H1 (cell line): ENCODE results near the gene TEX22. TPM values are rescaled to one million over a fixed set of nuclear protein-coding genes. Genes with fewer than 3 reads are reported as not detected.
A peak's percentile ranks its signal among the peaks of the same experiment; 100 is the strongest.

Source experiments
- CTCF ChIA-PET: fragments of 300-600 bp; sonication (Branson Sonifier 250); formaldehyde crosslinking; loops from one replicate; lab custom pipeline; 2021; ENCODE audit not compliant: partially characterized antibody; lab: Charles Lee
- POLR2A ChIA-PET: fragments of 300-600 bp; sonication (Branson Sonifier 250); formaldehyde crosslinking; loops from one replicate; lab custom pipeline; 2021; ENCODE audit warnings: inconsistent platforms; ENCODE audit not compliant: partially characterized antibody; lab: Charles Lee
- DNase-seq, 2 experiments: peaks; one replicate each; pipeline versions ENCODE4 v3.0.0 to v3.0.0-alpha.2; 2010 to 2022; ENCODE audit warnings: low spot score in 2 of 2, low read depth in 1 of 2, mixed read lengths in 1 of 2
- FAIRE-seq: peaks from 2 replicates; lab custom pipeline; 2011; peaks lifted over from hg19 to GRCh38; lab: Jason Lieb, UNC
- H2AFZ ChIP-seq: 2 replicates; pipeline ENCODE4 v1.8.1; 2012; ENCODE audit warnings: low read length, inconsistent platforms
- H2AK5ac ChIP-seq: 2 replicates; pipeline ENCODE4 v1.6.1; 2013; ENCODE audit warnings: low read depth, low read length
- H2BK120ac ChIP-seq: replicated peaks from 2 replicates; pipeline ENCODE3; 2013; ENCODE audit warnings: low read depth, low read length, inconsistent platforms
- H2BK12ac ChIP-seq: 2 replicates; pipeline ENCODE4 v1.6.1; 2013; ENCODE audit warnings: low read depth, low read length
- H2BK15ac ChIP-seq: 2 replicates; pipeline ENCODE4 v1.6.1; 2013; ENCODE audit warnings: low read length
- H2BK20ac ChIP-seq: 2 replicates; pipeline ENCODE4 v1.6.1; 2013; ENCODE audit warnings: low read length
- H2BK5ac ChIP-seq: 2 replicates; pipeline ENCODE4 v1.6.1; 2013; ENCODE audit warnings: low read depth, low read length
- H3K14ac ChIP-seq: 2 replicates; pipeline ENCODE4 v1.6.1; 2013; ENCODE audit warnings: inconsistent platforms; ENCODE audit not compliant: insufficient read length
- H3K18ac ChIP-seq: 2 replicates; pipeline ENCODE4 v1.6.1; 2013; ENCODE audit warnings: low read length; ENCODE audit errors: extremely low read depth
- H3K23ac ChIP-seq: 2 replicates; pipeline ENCODE4 v1.6.1; 2013; ENCODE audit warnings: inconsistent platforms; ENCODE audit not compliant: insufficient read length
- H3K23me2 ChIP-seq: 2 replicates; pipeline ENCODE4 v1.6.1; 2013; ENCODE audit warnings: low read depth, low read length
- H3K27ac ChIP-seq: 2 replicates; pipeline ENCODE4 v1.6.1; 2011; ENCODE audit warnings: low read depth, low read length, inconsistent platforms
- H3K27me3 ChIP-seq, 4 experiments: replicated peaks in 1 of 4; 1 replicate in 1 of 4; 2 replicates in 3 of 4; pipeline versions ENCODE4 v1.6.1 to v1.8.1; 2011 to 2013; ENCODE audit warnings: low read length in 3 of 4, mild to moderate bottlenecking in 3 of 4, inconsistent platforms in 2 of 4, mixed read lengths in 2 of 4, moderate library complexity in 1 of 4; ENCODE audit not compliant: control insufficient read depth in 3 of 4, insufficient read depth in 3 of 4; ENCODE audit errors: extremely low read depth in 1 of 4
- H3K36me3 ChIP-seq, 4 experiments: 2 replicates each; pipeline versions ENCODE4 v1.6.1 to v1.8.1; 2011 to 2013; ENCODE audit warnings: mild to moderate bottlenecking in 4 of 4, low read length in 3 of 4, moderate library complexity in 2 of 4, control low read depth in 1 of 4, inconsistent platforms in 1 of 4; ENCODE audit not compliant: insufficient read depth in 4 of 4, control insufficient read depth in 2 of 4
- H3K4ac ChIP-seq: replicated peaks from 2 replicates; pipeline ENCODE3; 2013; ENCODE audit warnings: low read length, low read depth, mixed read lengths, inconsistent platforms; ENCODE audit not compliant: insufficient read length
- H3K4me1 ChIP-seq, 4 experiments: replicated peaks in 1 of 4; 1 replicate in 1 of 4; 2 replicates in 3 of 4; pipeline versions ENCODE4 v1.6.1 to v1.8.1; 2011 to 2013; ENCODE audit warnings: low read length in 3 of 4, inconsistent platforms in 2 of 4, mixed read lengths in 1 of 4; ENCODE audit not compliant: insufficient read depth in 4 of 4, control insufficient read depth in 3 of 4
- H3K4me2 ChIP-seq, 2 experiments: 2 replicates each; pipeline versions ENCODE4 v1.6.1 to v1.8.1; 2011 to 2013; ENCODE audit warnings: low read depth in 2 of 2, low read length in 2 of 2, control low read depth in 1 of 2, inconsistent platforms in 1 of 2, mild to moderate bottlenecking in 1 of 2; ENCODE audit not compliant: insufficient read depth in 1 of 2
- H3K4me3 ChIP-seq, 4 experiments: fragments of 200-600, 300-600 bp in 1 of 4; sonication (generic), shearing (Covaris generic), sonication (Bioruptor Twin) in 1 of 4; 2 replicates each; pipeline versions ENCODE4 v1.5.1 to v1.8.1; 2011 to 2016; ENCODE audit warnings: low read length in 4 of 4, low read depth in 3 of 4, control low read depth in 2 of 4, inconsistent platforms in 2 of 4, mild to moderate bottlenecking in 2 of 4, mixed read lengths in 1 of 4, moderate library complexity in 1 of 4; ENCODE audit not compliant: insufficient read depth in 2 of 4; ENCODE audit errors: extremely low read depth in 1 of 4
- H3K56ac ChIP-seq: replicated peaks from 2 replicates; pipeline ENCODE3; 2013; ENCODE audit warnings: low read depth, mild to moderate bottlenecking, mixed read lengths, low read length, inconsistent platforms; ENCODE audit not compliant: insufficient read length
- H3K79me1 ChIP-seq: 2 replicates; pipeline ENCODE4 v1.6.1; 2013; ENCODE audit warnings: low read depth, low read length, control low read depth
- H3K79me2 ChIP-seq, 2 experiments: 2 replicates each; pipeline versions ENCODE4 v1.6.1 to v1.8.1; 2012 to 2013; ENCODE audit warnings: low read length in 2 of 2, mild to moderate bottlenecking in 2 of 2, inconsistent platforms in 1 of 2; ENCODE audit not compliant: insufficient read depth in 2 of 2, control insufficient read depth in 1 of 2
- H3K9ac ChIP-seq, 4 experiments: replicated peaks in 1 of 4; 1 replicate in 1 of 4; 2 replicates in 3 of 4; pipeline versions ENCODE4 v1.6.1 to v1.8.1; 2011 to 2013; ENCODE audit warnings: low read depth in 3 of 4, low read length in 3 of 4, control low read depth in 2 of 4, mild to moderate bottlenecking in 2 of 4, moderate library complexity in 2 of 4, inconsistent platforms in 1 of 4; ENCODE audit errors: extremely low read depth in 1 of 4
- H3K9me3 ChIP-seq, 2 experiments: 2 replicates each; pipeline versions ENCODE4 v1.6.1 to v1.8.1; 2012 to 2013; ENCODE audit warnings: mild to moderate bottlenecking in 2 of 2, moderate library complexity in 2 of 2, control low read depth in 1 of 2, inconsistent platforms in 1 of 2, low read depth in 1 of 2, low read length in 1 of 2, mixed read lengths in 1 of 2; ENCODE audit not compliant: insufficient read depth in 2 of 2
- H4K20me1 ChIP-seq, 2 experiments: replicated peaks in 1 of 2; 2 replicates each; pipeline versions ENCODE3 to v1.8.1; 2011 to 2013; ENCODE audit warnings: inconsistent platforms in 2 of 2, low read length in 2 of 2, mild to moderate bottlenecking in 1 of 2; ENCODE audit not compliant: insufficient read depth in 2 of 2, control insufficient read depth in 1 of 2
- H4K5ac ChIP-seq: 2 replicates; pipeline ENCODE4 v1.6.1; 2013; ENCODE audit warnings: low read length, low read depth, mixed read lengths, inconsistent platforms; ENCODE audit not compliant: insufficient read length
- H4K8ac ChIP-seq: 2 replicates; pipeline ENCODE4 v1.8.0; 2013; ENCODE audit warnings: mild to moderate bottlenecking, moderate library complexity, low read length, inconsistent platforms; ENCODE audit not compliant: insufficient read depth; ENCODE audit errors: extremely low read depth
- H4K91ac ChIP-seq: replicated peaks from 2 replicates; pipeline ENCODE3; 2013; ENCODE audit warnings: low read length, mixed read lengths, inconsistent platforms; ENCODE audit not compliant: insufficient read length
- BACH1 ChIP-seq: IDR thresholded peaks from 2 replicates; pipeline ENCODE4 v1.6.1; 2012; ENCODE audit warnings: low read length, improper control_type of control experiment
- CBX8 ChIP-seq: fragments of 300-800, 300-1000 bp; sonication (generic); IDR thresholded peaks from 2 replicates; pipeline ENCODE4 v1.7.1; 2016; ENCODE audit warnings: low read depth, low read length, borderline replicate concordance
- CEBPB ChIP-seq: IDR thresholded peaks from 2 replicates; pipeline ENCODE4 v1.6.1; 2012; ENCODE audit warnings: low read depth, low read length
- HDAC6 ChIP-seq: IDR thresholded peaks from one replicate; pipeline ENCODE4 v1.7.1; 2012; ENCODE audit warnings: low read depth, mild to moderate bottlenecking, inconsistent platforms, low read length, moderate library complexity
- KDM4A ChIP-seq: IDR thresholded peaks from one replicate; pipeline ENCODE4 v1.7.1; 2012; ENCODE audit warnings: low read depth, mild to moderate bottlenecking, moderate library complexity, low read length, inconsistent platforms; ENCODE audit not compliant: severe bottlenecking
- RFX5 ChIP-seq: IDR thresholded peaks from 2 replicates; pipeline ENCODE4 v1.6.1; 2011; ENCODE audit warnings: low read depth, low read length, improper control_type of control experiment, borderline replicate concordance
- RXRA ChIP-seq: IDR thresholded peaks from 2 replicates; pipeline ENCODE4 v1.6.1; 2011; ENCODE audit warnings: low read depth, mild to moderate bottlenecking, low read length, moderate library complexity; ENCODE audit not compliant: insufficient read depth
- SIN3A ChIP-seq, 2 experiments: IDR thresholded peaks in 1 of 2; conservative IDR thresholded peaks in 1 of 2; 2 replicates each; pipeline ENCODE4 v1.6.1; 2011 to 2012; ENCODE audit warnings: low read length in 2 of 2, improper control_type of control experiment in 1 of 2, low read depth in 1 of 2, mild to moderate bottlenecking in 1 of 2
- WGBS, 2 experiments: shearing (Covaris generic) in 1 of 2; methylation state at CpG; one replicate each; pipeline versions ENCODE4 v1.1.6 to v1.1.7; 2013 to 2015; ENCODE audit warnings: low lambda C conversion rate in 2 of 2, mixed read lengths in 2 of 2, inconsistent platforms in 1 of 2, low coverage in 1 of 2, missing lambda C conversion rate in 1 of 2; ENCODE audit not compliant: insufficient replicate concordance in 2 of 2, insufficient coverage in 1 of 2, insufficient read length in 1 of 2; ENCODE audit errors: extremely low coverage in 1 of 2, missing lambda C conversion rate in 1 of 2; 5-methylcytosine and 5-hydroxymethylcytosine counted together
- polyA plus RNA-seq, 7 experiments: library from polyadenylated mRNA; depleted of rRNA in 3 of 7; stranded (reverse) in 5 of 7; unstranded in 2 of 7; fragments of >200 nt in 5 of 7; fragments of 200-250 nt in 2 of 7; gene quantifications; 1 replicate in 5 of 7; 2 replicates in 1 of 7; 4 replicates in 1 of 7; pipeline versions ENCODE4 v1.2.1 to v1.2.3, GENCODE V29; 2011 to 2013; ENCODE audit warnings: missing spikeins in 2 of 7, mixed read lengths in 2 of 7
- total RNA-seq: library from RNA; stranded (reverse); fragmentation: NEBNext Ultra II Directional; extraction: Animal tissue kit (Norgen Biotek cat#: 25700); gene quantifications from 2 replicates; pipeline ENCODE4 v1.2.1, GENCODE V29; 2021
- TF ChIP-seq, protein P1 (sequence below): IDR thresholded peaks from 2 replicates; pipeline ENCODE4 v1.6.1; 2011; ENCODE audit warnings: low read length, improper control_type of control experiment
- TF ChIP-seq, protein P2 (sequence below), 3 experiments: IDR thresholded peaks; 1 replicate in 2 of 3; 2 replicates in 1 of 3; pipeline versions ENCODE4 v1.5.1 to v1.6.1; 2011; ENCODE audit warnings: low read length in 3 of 3, mild to moderate bottlenecking in 3 of 3, inconsistent platforms in 2 of 3, low read depth in 1 of 3, moderate library complexity in 1 of 3; ENCODE audit not compliant: insufficient read depth in 1 of 3; ENCODE audit errors: control extremely low read depth in 1 of 3

The TEX22 gene
- total and polyA plus RNA-seq, 2 of the 8 experiments (the other 6 are each of a cell fraction or from before 2014, with no cell fraction given) = 0.24 to 0.39 TPM

DNA sequence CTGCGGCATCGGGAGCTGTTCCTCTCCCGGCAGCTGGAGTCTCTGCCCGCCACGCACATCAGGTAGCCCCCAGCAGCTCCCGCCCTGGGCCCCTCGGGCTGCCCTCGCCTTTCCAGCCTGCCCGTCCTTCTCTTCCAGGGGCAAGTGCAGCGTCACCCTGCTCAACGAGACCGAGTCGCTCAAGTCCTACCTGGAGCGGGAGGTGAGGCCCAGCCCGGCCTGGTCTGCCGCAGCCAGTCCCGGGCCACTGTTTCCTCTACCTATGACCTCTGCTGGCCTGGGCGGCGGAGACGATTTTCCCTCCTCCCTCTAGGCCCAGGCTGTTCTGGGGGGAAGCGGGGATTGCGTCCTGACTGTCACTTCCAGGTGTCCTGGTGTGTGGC, 51.8 kb downstream of the TEX22 start:
- H4K8ac ChIP-seq = peak overlapping the region; percentile 68; the same call in 1 of the 2 replicates
- no peak overlapping the region for H2AFZ ChIP-seq
- H2BK5ac ChIP-seq = no peak overlapping the region
- H3K4me2 ChIP-seq = no peak overlapping the region
- ChIA-PET POLR2A (interaction anchor here (0.6 kb wide), 1 partner anchor 52 kb away, joined by 3 read pairs; no protein-coding TSS in a partner anchor), CTCF (interaction anchor here (0.6 to 2.5 kb wide), 5 partner anchors 12 to 57 kb away, joined by 3 to 11 read pairs (median 4); no protein-coding TSS in a partner anchor)
- H2AK5ac ChIP-seq = no peak overlapping the region
- peaks cover 0 to 2% of the 10 kb centered on the region in 2 experiments; a peak in 1 of 4 replicates for H3K79me2 ChIP-seq
- no peak overlapping the region for H3K18ac ChIP-seq
- H2BK120ac ChIP-seq = no peak overlapping the region
- H3K56ac ChIP-seq = no peak overlapping the region
- no peak for DNase-seq
- H2BK20ac ChIP-seq = no peak overlapping the region
- H3K4me3 ChIP-seq = no peak overlapping the region
- H4K91ac ChIP-seq = no peak overlapping the region
- no peak overlapping the region for H3K9ac ChIP-seq
- no peaks in the 10 kb centered on the region for H3K27me3 ChIP-seq
- H3K79me1 ChIP-seq = peaks cover 4% of the 10 kb centered on the region; the same call in 1 of the 2 replicates
- H3K27ac ChIP-seq = no peak overlapping the region
- no peak for FAIRE-seq
- no peaks in the 10 kb centered on the region for H3K4me1 ChIP-seq
- H2BK12ac ChIP-seq = no peak overlapping the region
- H3K14ac ChIP-seq = no peak overlapping the region
- peaks cover 11 to 19% of the 10 kb centered on the region in 2 experiments for H4K20me1 ChIP-seq
- no peak overlapping the region for H4K5ac ChIP-seq
- no peak overlapping the region for H2BK15ac ChIP-seq
- H3K4ac ChIP-seq = no peak overlapping the region
- no peaks in the 10 kb centered on the region for H3K9me3 ChIP-seq
- H3K23me2 ChIP-seq = no peaks in the 10 kb centered on the region
- 88% methylated on average over 18 of the region's 22 CpGs; no CpG with 5 or more reads in 1 of the 2 experiments for WGBS, 2 experiments
- no peak overlapping the region for H3K23ac ChIP-seq
- peaks cover 17 to 53% (median 31%) of the 10 kb centered on the region in 4 experiments for H3K36me3 ChIP-seq
- TF ChIP-seq, protein P1, sequence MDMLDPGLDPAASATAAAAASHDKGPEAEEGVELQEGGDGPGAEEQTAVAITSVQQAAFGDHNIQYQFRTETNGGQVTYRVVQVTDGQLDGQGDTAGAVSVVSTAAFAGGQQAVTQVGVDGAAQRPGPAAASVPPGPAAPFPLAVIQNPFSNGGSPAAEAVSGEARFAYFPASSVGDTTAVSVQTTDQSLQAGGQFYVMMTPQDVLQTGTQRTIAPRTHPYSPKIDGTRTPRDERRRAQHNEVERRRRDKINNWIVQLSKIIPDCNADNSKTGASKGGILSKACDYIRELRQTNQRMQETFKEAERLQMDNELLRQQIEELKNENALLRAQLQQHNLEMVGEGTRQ = no peak
- TF ChIP-seq CEBPB (no peak), BACH1 (no peak), CBX8 (no peak), RFX5 (no peak), KDM4A (no peak), HDAC6 (no peak), SIN3A (conservative IDR thresholded peaks at IDR 0.05 in 1 of 2, IDR thresholded peaks at IDR 0.05 in 1 of 2; ENCODE audit: low read depth in 1 of 2, low read length in 2 of 2) (no peak), RXRA (no peak)
- TF ChIP-seq, protein P2, sequence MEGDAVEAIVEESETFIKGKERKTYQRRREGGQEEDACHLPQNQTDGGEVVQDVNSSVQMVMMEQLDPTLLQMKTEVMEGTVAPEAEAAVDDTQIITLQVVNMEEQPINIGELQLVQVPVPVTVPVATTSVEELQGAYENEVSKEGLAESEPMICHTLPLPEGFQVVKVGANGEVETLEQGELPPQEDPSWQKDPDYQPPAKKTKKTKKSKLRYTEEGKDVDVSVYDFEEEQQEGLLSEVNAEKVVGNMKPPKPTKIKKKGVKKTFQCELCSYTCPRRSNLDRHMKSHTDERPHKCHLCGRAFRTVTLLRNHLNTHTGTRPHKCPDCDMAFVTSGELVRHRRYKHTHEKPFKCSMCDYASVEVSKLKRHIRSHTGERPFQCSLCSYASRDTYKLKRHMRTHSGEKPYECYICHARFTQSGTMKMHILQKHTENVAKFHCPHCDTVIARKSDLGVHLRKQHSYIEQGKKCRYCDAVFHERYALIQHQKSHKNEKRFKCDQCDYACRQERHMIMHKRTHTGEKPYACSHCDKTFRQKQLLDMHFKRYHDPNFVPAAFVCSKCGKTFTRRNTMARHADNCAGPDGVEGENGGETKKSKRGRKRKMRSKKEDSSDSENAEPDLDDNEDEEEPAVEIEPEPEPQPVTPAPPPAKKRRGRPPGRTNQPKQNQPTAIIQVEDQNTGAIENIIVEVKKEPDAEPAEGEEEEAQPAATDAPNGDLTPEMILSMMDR (IDR thresholded peaks at IDR 0.05; ENCODE audit: control extremely low read depth in 1 of 3, insufficient read depth in 1 of 3, low read depth in 1 of 3, low read length in 3 of 3) = no peak
